Thyroid gland (tissue), 4 donors: ENCODE measurements around the gene TM2D3. TPM values are rescaled to one million over a fixed set of nuclear protein-coding genes. Genes with fewer than 3 reads are reported as not detected.

ENCODE experiments used
- DNase-seq, 2 donors: peaks; one replicate each; pipeline ENCODE4 v3.0.0-alpha.2; 2019
- H3K27ac ChIP-seq, 3 donors: fragments of 200-600 bp; sonication (generic); 1 replicate in 2 of 3; 2 replicates in 1 of 3; pipeline ENCODE4 v1.5.1; 2016 to 2019; ENCODE audit warnings: mild to moderate bottlenecking in 1 of 3, moderate library complexity in 1 of 3
- H3K27me3 ChIP-seq: fragments of 200-600 bp; sonication (generic); one replicate; pipeline ENCODE4 v1.5.1; 2019
- H3K36me3 ChIP-seq, 2 donors: fragments of 200-600 bp; sonication (generic); one replicate each; pipeline ENCODE4 v1.5.1; 2016 to 2019
- H3K4me1 ChIP-seq, 2 donors: fragments of 200-600 bp; sonication (generic); one replicate each; pipeline ENCODE4 v1.5.1; 2017 to 2019
- H3K4me3 ChIP-seq, 3 donors: fragments of 200-600 bp; sonication (generic); replicated peaks in 1 of 3; 1 replicate in 2 of 3; 2 replicates in 1 of 3; pipeline ENCODE4 v1.5.1; 2016; ENCODE audit warnings: mild to moderate bottlenecking in 1 of 3
- H3K9me3 ChIP-seq: fragments of 200-600 bp; sonication (generic); one replicate; pipeline ENCODE4 v1.5.1; 2017
- POLR2A ChIP-seq, 2 donors: fragments of 450-650 bp; IDR thresholded peaks; one replicate each; pipeline ENCODE4 v1.6.1; 2017; ENCODE audit warnings: antibody characterized with exemption in 2 of 2, mild to moderate bottlenecking in 2 of 2, moderate library complexity in 1 of 2
- WGBS, 2 donors: methylation state at CpG; one replicate each; pipeline ENCODE4 v1.1.5; 2017; 5-methylcytosine and 5-hydroxymethylcytosine counted together
- intact Hi-C: fragments of 100-400 bp; cut with DNase I; formaldehyde crosslinking; loops from one replicate; pipeline ENCODE4 v1.15.1; 2023
- total RNA-seq, 4 donors: library from RNA; depleted of rRNA; stranded (reverse); fragments of >200 nt; gene quantifications; one replicate each; pipeline ENCODE4 v1.2.3, GENCODE V29; 2016
- TF ChIP-seq, protein P1 (sequence below), 6 experiments: fragments of 200-600 bp in 3 of 6; fragments of 450-650 bp in 3 of 6; sonication (generic) in 3 of 6; IDR thresholded peaks; one replicate each; pipeline ENCODE4 v1.5.1; 2016 to 2019; ENCODE audit warnings: antibody characterized with exemption in 6 of 6, mild to moderate bottlenecking in 2 of 6, inconsistent platforms in 1 of 6, moderate library complexity in 1 of 6

Gene TM2D3
- total RNA-seq, 4 donors from 2014 or later = 54.8 to 92.5 (median 71.5) TPM

DNA sequence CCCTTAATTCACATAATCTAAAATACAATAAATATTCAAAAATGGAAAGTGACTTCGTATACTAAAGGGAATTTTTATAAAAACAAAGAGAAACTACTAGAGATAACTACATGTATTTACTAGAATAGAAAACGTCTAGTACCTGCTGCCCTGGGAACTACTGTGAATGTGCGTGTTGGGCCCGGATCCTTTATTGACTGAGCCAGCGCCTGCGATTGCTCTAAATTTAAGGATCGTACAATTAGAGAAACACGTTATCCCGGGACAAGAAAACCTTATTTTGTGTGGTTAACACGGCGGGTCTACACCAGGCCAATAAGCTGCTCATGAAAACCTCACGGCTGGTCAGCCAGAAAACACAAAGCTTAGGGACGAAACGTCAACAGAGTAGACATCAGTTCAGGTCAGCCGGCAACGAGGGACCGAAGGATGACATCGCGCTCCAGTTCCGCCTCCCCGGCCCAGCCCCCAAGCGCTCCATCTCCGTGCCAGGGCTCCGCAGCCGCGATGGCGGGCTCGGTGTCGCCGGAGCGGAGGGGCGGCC, 555 bp downstream of the TM2D3 start:
- 1% methylated on average over 17 to 28 of the region's 32 CpGs for WGBS, 2 donors
- peaks cover under 1 to 18% of the 10 kb centered on the region in 2 donors for H3K36me3 ChIP-seq
- peak in 1 of 2 donors; percentile 53 for DNase-seq
- TF ChIP-seq POLR2A (IDR thresholded peaks at IDR 0.05) = no peak
- H3K4me3 ChIP-seq = peak overlapping the region; percentile 72 to 93 (median 92)
- peak overlapping the region; percentile 89 to 98 (median 96) for H3K27ac ChIP-seq
- peaks cover 17 to 24% of the 10 kb centered on the region in 2 donors for H3K4me1 ChIP-seq
- no peaks in the 10 kb centered on the region for H3K27me3 ChIP-seq
- intact Hi-C loops = no loop called here
- H3K9me3 ChIP-seq = no peaks in the 10 kb centered on the region

- no peak overlapping the region for H3K4me3 ChIP-seq
- WGBS, 2 donors = 73 to 81% methylated on average over 5 of the region's 5 CpGs
- TF ChIP-seq, protein P1, sequence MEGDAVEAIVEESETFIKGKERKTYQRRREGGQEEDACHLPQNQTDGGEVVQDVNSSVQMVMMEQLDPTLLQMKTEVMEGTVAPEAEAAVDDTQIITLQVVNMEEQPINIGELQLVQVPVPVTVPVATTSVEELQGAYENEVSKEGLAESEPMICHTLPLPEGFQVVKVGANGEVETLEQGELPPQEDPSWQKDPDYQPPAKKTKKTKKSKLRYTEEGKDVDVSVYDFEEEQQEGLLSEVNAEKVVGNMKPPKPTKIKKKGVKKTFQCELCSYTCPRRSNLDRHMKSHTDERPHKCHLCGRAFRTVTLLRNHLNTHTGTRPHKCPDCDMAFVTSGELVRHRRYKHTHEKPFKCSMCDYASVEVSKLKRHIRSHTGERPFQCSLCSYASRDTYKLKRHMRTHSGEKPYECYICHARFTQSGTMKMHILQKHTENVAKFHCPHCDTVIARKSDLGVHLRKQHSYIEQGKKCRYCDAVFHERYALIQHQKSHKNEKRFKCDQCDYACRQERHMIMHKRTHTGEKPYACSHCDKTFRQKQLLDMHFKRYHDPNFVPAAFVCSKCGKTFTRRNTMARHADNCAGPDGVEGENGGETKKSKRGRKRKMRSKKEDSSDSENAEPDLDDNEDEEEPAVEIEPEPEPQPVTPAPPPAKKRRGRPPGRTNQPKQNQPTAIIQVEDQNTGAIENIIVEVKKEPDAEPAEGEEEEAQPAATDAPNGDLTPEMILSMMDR (IDR thresholded peaks at IDR 0.05) = no peak
- TF ChIP-seq POLR2A (IDR thresholded peaks at IDR 0.05) = no peak
- no peak for DNase-seq
- no peaks in the 10 kb centered on the region for H3K9me3 ChIP-seq
- peaks cover 17 to 24% of the 10 kb centered on the region in 2 donors for H3K4me1 ChIP-seq
- no peak overlapping the region for H3K27ac ChIP-seq
- no peaks in the 10 kb centered on the region for H3K27me3 ChIP-seq
- intact Hi-C loops = no loop called here
- H3K36me3 ChIP-seq = peaks cover 16 to 32% of the 10 kb centered on the region in 2 donors
Observed at GRCh38 chr15:101650145-101650544, 2.0 kb downstream of the TM2D3 start.

DNA sequence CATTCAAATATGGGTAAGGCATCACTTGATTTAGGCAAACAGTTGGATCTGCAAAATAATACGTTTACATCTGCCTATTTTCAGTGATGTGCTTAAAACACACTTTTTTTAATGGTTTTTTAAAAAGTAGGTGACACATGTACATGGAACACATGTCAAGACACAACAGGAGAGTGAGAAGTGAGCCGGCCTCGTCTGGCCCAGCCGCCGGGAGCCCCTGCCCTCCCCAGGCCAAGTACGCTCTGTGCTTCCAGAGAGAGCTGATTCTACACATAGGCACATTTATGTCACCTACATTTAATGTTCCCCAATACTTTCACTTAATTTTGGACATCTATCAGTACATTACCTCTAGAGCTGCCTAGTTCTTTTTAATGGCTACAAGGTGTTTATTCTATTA, 3.8 kb downstream of the TM2D3 start:
- Histone ChIP-seq H3K4me3 (no peak overlapping the region), H3K27me3 (no peaks in the 10 kb centered on the region), H3K4me1 (peaks cover 17 to 24% of the 10 kb centered on the region in 2 donors), H3K27ac (no peak overlapping the region), H3K36me3 (peaks cover 31 to 46% of the 10 kb centered on the region in 2 donors), H3K9me3 (no peaks in the 10 kb centered on the region)
- intact Hi-C loops = no loop called here
- WGBS, 2 donors = 92 to 97% methylated on average over 6 of the region's 6 CpGs
- no peak for TF ChIP-seq POLR2A (IDR thresholded peaks at IDR 0.05)
- TF ChIP-seq, protein P1 (IDR thresholded peaks at IDR 0.05) = no peak
- DNase-seq = no peak

DNA sequence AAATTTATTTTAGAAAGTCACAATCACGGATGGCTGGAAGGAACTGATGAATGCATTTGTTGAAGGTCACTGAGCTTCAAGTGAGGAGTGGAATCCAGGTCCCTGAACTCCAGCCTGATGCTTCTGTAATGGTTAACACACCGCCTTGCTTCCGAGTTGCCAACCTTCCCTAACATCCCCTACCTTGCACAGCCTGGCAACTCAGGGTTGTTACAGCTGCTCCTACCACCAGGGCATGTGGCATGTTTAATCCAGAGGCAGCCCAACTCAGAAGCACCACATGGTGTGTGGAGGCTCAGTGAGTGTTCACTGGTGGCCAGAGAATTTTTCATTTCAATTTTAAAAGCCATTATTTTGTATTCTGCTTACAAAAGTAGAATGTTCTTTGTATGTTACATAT, 4.9 kb downstream of the TM2D3 start:
- WGBS, 2 donors = 64 to 71% methylated on average over 3 of the region's 3 CpGs
- Histone ChIP-seq H3K4me1 (peaks cover 12 to 20% of the 10 kb centered on the region in 2 donors), H3K36me3 (peaks cover 34 to 46% of the 10 kb centered on the region in 2 donors), H3K9me3 (no peaks in the 10 kb centered on the region), H3K4me3 (no peak overlapping the region), H3K27ac (peak overlapping the region in 2 of 3 donors; percentile 54 to 83), H3K27me3 (no peaks in the 10 kb centered on the region)
- TF ChIP-seq, protein P1 (IDR thresholded peaks at IDR 0.05) = no peak
- no peak for TF ChIP-seq POLR2A (IDR thresholded peaks at IDR 0.05)
- intact Hi-C loops = no loop called here
- DNase-seq = peak in 1 of 2 donors; percentile 25

- H3K27ac ChIP-seq = peak overlapping the region in 2 of 3 donors; percentile 54 to 83
- WGBS, 2 donors = 55 to 71% methylated on average over 8 of the region's 8 CpGs
- no peak for TF ChIP-seq POLR2A (IDR thresholded peaks at IDR 0.05)
- TF ChIP-seq, protein P1 (IDR thresholded peaks at IDR 0.05) = no peak
- H3K4me3 ChIP-seq = no peak overlapping the region
- peaks cover 35 to 46% of the 10 kb centered on the region in 2 donors for H3K36me3 ChIP-seq
- peak; percentile 50 to 68 for DNase-seq
- intact Hi-C loops = no loop called here
- H3K4me1 ChIP-seq = peaks cover 12 to 24% of the 10 kb centered on the region in 2 donors
- H3K27me3 ChIP-seq = no peaks in the 10 kb centered on the region
- H3K9me3 ChIP-seq = no peaks in the 10 kb centered on the region
Observed at GRCh38 chr15:101646672-101647071, 5.5 kb downstream of the TM2D3 start.
